HG03066 (cell line): ENCODE measurements around the gene TMEM135.
A peak's percentile ranks its signal among the peaks of the same experiment; 100 is the strongest.
"Not testable (repeated sequence)": the region's sequence is repeated elsewhere in the genome, so short reads cannot be mapped to it uniquely, and the experiment has no call there.

Source experiments
- ATAC-seq: cut with Tn5 transposase; IDR thresholded peaks from one replicate; pipeline ENCODE4 v1.9.1; 2021; ENCODE audit warnings: low read depth; ENCODE audit not compliant: unreplicated experiment

Gene TMEM135

DNA sequence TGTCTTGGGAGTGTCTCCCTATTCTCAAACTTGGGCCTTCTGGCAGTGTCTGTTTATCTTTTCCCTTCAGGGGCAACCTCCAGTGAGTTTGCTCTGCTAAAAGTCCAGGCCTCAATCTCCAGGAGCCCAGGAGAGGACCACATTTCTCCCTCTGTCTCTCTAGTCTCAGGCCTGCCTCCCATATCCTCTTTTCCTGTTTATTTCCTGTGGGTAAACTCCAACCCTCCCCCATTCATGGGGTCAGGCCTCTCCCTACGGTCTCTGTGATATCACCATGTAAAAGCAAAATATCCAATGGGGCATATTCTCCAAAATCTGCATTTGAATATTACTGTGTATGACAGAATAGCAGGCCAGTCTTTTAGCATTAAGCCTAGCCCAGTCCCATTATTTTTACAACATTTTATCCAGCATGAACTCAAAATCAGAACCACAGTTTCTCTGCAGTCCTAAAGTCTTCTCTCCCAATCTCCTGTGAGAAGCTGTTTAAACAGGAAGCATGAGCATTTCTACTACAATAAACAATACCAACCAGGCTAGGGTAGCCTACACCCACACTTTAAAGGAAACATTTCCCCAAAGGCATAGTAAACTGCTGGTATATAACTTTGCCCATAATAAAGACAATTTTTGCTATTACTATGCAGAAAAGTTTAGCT is 18.0 kb upstream of the TMEM135 start:
- ATAC-seq, result no peak

DNA sequence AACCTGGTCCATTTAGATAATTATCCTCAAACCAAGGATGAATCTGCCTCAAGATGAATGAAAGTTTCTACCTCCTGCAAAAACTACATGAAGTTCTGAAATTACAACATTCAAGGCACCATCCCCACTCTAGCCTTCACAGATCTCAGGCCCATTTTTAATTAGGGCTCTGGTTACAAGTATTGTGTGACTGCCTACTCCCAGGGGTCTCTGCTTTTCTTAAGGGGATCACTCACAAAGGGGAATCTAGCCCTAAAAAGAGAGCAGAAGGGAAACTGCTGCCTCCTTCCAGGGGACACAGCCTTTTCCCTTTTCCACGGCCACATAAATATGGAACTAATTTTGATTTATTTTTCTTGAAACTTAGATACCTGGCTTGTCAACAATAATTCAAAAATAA is 17.4 kb upstream of the TMEM135 start:
- no peak for ATAC-seq

DNA sequence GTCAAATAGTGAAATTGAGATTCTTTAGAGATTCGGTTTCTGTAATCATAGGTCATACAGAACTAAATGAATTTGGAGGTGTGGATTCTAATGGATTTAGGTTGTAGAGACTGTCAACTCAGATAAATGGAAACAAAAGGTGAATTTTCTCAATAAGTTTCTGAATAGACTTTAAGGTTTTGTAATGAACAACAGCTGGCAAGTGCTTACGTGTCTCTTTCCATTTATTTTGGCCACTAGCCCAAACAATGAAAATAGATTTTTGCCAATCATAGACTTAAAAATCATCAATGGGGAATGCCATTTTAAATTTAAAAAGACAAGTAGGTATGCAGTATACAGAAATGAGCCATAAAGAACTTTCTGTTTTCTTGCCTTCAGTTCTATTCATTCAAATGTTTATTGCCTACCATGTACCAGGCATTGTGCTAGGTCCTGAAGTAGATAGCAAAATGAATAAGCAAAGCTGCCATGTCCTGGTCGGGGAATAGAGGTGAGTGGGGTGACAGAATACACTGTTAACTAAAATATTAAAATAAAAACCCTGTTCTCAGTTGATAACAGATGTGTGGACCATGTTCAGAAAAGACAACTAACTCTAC is 16.9 kb upstream of the TMEM135 start:
- ATAC-seq, result no peak

DNA sequence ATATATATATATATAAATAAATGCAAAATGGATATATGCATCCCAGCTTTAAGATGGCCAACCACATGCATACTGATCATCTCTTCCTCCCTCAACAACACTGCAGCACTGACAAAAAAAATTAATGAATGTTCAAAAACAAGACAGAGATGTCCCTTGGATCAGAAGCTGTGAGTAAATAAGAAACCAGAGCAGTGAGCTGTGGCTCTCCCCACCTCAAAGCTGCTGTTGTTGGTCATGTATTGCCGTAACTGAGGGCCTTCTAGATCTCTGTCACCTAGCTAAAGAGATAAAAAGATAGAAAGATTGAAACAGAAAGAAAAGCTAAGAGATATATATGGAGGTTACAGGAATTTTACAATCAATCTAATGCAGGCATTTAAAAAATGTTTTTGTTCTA is 15.5 kb upstream of the TMEM135 start:
- ATAC-seq, result no peak

DNA sequence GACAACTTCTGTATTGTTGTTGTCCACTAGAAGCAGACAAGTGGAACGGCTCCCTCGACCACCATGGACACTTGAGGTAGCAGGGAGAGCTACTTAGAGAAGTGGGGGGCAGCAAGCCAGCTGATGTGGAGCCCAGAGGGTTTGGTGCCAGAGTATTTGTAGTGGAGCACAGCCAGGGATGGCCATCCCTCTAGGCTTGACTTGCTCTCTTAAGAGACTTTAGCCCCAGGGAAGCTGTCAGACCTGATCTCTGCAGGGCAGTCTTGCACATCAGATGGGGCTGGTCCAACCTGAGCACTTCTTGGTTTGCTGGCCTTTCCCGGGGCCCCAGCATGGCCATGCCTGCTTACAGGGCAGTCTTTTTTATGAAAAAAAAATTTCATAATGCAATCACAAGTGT is 15.0 kb upstream of the TMEM135 start:
- ATAC-seq, result no peak

DNA sequence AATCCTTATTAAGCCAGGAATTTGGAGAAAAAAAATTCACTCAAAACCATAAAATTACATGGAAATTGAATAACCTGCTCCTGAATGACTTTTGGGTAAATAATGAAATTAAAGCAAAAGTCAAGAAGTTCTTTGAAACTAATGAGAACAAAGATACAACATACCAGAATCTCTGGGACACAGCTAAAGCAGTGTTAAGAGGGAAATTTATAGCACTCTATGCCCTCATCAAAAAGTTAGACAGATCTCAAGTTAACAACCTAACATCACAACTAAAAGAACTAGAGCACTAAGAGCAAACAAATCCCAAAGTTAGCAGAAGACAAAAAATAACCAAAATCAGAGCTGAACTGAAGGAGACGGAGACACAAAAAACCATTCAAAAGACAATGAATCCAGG is 11.3 kb upstream of the TMEM135 start:
- ATAC-seq, result not testable (repeated sequence)

DNA sequence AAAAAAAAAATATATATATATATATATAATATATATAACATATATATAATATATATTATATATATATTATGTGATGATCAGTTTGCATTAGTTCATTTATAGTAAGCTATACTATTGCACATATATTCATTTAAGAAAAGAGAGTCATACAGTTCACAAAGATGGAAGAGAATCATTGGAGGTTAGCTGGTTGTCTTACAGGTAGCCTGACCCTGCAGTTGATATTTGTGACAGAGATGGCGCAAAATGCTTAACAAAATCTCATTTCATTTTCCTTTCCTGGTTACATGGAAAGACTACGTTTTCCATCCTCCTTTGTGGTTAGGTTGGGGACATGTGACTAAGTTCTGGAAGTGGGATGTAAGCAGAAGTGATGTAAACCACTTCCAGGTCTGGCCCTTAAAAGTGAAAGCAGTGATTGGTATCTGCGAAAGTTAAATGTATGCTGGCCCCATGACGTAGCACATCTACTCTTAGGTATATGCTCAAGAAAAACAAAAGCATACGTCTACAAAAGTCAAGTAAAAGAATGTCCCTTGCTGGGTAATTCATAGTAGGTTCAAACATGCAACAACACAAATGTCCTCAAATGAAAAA is 7.2 kb upstream of the TMEM135 start:
- no peak for ATAC-seq

DNA sequence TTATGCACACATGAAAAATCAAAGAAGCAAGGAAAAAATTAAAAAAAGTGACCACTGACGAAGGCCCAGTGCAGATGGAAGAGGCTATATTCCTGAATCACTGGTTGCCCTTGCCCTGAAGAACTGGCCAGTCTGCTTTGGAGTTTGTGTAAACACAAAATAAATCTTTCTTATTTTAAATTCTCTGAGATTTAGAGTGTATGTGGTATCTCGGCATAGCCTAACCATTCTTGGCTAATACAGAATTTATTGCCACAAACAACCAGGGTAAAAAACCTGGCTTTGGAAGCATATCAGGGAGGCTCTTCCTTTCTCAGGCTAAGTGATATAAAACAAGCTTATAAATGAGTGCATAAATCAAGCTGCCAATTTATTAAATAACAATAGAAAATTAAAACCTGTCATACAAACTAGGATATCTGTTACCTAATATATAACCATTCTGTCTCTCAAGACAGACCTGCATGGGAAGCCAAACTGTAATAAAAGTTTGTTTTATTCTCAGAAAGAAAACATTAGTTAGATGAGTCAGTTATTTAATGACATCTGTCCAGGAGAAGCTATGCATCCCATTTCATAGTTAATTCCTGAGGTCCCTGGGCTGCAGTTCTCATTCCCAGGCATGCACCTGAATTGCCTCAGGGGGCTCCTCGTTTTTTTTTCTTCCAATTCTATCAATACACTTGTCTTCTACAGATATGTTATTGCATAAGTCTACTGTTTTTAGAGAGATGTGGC is 6.1 kb upstream of the TMEM135 start:
- no peak for ATAC-seq

DNA sequence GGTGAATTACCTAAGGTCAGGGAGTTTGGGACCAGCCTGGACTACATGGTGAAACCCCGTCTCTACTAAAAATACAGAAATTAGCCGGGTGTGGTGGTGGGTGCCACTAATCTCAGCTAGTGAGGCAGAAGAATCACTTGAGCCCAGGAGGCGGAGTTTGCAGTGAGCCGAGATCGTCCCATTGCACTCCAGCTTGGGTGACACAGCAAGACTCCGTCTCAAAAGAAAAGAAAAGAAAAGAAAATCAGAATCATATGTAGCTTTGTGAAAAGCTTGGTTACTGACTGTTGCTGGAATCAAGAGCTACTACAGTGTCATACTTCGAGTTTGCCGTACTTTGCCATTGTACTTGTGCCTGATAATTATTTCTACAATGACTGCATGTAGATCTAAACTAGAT is 4.2 kb upstream of the TMEM135 start:
- no peak for ATAC-seq

DNA sequence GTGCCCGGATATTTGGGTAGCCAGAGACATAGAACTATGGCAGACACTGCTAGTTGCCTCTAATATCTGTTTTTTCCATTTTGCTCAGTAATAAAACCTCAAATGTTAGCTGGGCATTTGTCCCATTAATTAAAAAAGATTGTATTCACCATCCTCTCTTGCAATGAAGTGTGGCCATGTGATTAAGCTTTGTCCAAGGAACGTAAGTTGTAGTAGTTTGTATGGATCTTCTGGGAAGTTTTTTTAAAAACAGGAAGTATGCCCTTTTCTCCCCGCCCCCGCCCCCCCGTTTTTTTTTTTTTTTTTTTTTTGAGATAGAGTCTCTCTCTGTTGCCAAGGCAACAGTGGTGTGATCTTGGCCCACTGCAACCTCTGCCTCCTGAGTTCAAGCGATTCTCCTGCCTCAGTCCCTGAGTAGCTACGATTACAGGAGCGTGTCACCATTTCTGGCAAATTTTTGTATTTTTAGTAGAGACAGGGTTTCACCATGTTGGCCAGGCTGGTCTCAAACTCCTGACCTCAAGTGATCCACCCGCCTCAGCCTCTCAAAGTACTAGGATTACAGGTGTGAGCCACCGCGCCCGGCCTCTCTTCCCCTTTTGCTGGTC is 1.7 kb upstream of the TMEM135 start:
- no peak for ATAC-seq

DNA sequence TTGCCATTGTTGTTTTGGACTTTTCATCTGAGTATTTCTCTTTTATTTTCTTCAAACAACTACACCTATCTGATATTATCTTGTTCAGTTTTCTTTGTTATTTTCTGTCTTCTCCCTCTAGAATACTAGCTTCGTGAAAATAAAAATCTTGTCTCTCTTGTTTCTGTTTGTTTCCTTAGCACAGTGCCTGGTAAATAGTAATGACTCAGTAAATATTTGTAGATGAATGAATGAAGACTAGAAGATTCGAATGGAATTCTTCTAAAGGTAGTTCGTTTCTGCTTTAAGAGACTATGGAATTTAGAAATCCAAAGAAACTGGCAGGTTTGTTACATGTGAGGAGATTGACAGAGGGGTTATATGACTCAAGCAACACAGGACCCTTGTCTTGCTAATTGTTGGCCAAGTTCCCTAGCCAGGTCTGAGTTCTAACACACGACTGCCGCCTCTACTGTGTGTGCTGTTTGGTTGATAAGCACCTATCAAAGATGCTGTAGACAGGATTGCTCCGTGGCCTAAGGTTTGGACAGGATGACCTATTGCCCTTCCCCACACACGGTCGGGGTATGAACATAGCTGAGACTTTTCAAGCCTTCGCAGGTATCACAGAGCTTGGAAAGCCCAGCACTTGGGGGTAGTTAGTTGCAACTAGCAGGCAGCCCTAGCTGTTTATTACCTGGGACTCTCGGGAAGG is 831 bp upstream of the TMEM135 start:
- peak; percentile 10 for ATAC-seq

DNA sequence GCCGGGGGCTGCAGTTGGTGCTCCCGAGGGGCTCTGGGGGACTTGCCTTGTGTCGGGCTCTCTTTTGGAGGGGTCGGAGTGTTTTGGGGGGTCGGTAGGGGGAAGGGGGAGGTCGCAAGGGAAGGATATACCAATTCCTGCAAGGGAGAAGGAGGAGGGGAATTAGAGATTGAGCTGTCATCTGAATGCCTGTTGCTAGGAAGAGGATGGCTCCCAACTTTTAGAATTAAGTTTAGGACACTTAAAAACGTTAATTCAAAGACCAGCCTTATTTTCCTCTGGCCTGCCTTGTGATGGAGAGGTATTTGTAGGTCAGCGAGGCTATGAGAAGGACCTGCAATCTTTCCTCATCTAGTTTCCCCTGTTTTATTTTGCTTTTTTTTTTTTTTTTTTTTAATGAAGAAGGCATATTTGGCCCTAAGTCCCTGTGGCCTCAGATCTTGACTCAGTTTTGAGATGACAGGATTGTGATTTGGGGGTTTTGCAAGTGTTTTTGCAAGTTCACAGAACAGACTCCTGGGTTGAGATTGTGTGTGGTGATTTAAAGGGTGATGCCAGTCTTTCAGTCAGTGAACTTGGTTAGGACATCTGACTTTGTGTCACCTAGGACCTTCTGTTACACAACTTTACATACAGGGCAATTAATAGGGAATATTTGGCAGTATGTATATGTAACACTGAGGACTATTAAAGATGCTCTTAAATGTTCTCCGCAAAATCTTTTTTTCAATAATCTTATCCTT is 672 bp downstream of the TMEM135 start:
- no peak for ATAC-seq

DNA sequence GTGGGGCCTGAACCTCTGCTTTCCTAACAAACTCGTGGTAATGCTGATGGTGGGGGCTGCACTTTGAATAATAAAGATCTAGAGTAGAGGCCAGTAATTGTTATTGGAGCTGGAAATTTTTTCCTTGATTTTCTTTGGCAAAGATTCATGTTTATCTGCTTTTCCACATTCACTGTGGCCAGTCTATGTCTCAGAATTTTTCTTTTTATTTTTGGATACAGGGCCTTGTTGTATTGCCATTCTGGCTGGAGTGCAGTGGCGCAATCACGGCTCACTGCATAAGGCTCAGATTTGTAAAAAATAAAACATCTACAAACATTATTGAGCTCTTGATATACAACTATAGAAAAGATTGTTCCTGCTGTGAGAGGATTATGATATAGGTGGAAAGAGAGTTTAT is 1.6 kb downstream of the TMEM135 start:
- ATAC-seq, result no peak

DNA sequence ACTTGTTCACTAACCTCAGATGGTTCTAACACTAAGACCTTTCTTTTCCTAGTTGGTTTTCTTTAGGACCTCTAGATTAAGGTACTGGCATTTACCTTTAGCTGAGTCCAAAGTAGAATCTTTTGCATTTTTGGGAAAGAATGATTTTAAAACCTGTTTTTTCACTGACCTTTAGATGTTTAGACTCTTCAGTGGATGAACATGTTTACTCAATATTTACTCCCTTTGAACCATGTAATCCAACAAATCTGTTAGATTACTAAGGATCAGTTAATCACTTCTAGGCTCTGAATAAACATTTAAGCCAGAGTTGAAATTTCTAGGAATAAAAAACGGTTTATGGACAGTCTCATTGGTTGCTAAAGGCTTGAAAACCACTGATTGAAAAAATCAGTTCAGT is 6.2 kb downstream of the TMEM135 start:
- ATAC-seq, result no peak

DNA sequence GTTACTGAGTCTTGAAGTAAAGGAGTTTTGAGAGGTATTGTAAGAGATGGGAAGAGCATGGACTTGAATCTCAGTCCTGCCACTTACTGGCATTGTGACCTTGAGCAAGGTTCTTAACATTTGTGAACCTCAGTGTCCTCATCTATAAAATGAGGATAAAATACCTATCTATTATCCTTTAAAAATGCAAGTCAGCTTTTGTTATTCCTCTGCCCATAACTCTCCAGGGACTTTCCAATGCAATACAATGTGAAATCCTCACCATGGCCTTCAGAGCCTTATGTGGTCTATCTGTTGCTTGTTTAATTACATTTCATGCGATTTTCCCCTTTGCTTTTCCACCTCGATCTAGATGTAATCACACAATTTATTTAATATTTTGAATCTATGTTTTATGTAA is 9.1 kb downstream of the TMEM135 start:
- no peak for ATAC-seq

DNA sequence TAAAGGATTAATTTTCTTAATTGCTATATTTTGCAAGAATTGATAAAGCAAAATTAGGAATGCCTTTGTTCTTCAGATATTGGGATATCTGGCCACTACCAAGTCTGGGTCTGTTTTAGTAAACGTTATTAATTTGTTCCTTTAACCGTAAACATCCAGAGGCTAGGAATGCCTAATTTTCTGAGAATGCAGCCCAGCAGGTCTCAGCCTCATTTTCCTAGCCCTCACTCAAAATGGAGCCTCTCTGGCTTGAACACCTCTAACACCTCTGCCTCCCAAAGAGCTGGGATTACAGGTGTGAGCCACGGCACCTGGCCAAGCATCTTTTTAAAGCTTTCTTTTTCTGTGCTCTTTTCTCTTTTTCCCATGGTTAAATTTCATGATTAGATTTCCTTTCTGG is 18.4 kb downstream of the TMEM135 start:
- no peak for ATAC-seq

DNA sequence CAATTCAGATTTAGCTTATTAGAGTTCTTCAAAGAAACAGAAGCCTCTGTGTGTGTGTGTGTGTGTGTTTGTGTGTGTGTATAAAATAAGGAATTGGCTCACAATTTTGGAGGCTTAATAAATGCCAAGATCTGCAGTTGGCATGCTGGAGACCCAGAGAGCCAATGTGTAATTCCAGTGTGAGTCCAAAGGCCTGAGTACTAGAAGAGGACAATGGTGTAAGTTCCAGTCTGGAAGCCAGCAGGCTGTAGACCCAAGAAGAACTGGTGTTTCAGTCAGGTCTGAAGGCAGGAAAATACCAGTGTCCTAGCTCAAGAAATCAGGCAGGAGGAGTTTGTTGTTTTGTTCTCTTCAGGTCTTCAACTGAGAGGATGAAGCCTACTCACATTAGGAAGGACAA is 20.0 kb downstream of the TMEM135 start:
- no peak for ATAC-seq

DNA sequence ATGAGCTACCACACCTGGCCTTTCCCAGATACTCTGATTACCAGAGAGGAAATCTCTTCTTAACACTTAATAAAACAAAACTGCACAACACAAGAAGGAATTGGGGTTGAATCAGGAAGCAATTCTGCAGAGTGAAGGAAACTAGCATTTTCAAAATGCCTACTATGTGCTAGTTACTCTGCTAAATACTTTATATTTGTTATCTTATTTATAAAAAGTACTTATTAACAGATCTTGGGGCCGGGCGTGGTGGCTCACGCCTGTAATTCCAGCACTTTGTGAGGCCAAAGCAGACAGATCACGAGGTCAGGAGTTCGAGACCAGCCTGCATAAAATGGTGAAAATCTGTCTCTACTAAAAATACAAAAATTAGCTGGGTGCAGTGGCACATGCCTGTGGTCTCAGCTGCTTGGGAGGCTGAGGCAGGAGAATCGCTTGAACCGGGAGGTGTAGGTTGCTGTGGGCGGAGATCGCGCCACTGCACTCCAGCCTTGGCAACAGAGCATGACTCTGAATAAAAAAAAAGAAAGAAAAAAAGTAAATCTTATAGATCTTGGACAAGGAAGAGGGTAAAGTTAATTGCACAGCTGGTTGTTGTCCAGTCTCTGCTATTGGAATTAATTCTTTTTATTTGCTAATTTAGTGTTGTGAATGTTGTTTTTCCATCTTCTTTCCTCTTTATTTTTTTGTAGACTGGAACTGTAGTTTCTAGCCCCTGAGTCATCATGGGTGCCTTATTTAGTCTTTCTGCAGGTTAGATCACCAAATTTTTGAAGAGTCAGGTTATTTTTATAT is 22.1 kb downstream of the TMEM135 start:
- no peak for ATAC-seq

DNA sequence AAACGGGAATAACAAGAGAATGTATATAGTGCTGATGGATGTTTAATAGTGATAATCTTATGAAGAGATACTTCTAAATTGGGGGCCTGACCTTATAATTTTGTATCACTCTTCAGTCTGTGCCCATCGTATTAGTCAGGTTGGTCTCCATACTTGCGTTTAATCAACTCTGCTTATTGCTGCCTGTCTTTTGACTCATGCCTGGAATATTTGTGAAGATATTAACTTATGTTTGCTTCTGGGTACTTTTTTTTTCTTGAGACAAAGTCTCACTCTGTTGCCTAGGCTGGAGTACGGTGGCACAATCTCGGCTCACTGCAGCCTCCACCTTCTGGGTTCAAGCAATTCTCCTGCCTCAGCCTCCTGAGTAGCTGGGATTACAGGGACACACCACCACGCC is 24.0 kb downstream of the TMEM135 start:
- ATAC-seq, result no peak
